Tibial nerve (tissue), 4 donors: ENCODE results near the gene GSK3B. TPM values are rescaled to one million over a fixed set of nuclear protein-coding genes. Genes with fewer than 3 reads are reported as not detected.
"Not testable (repeated sequence)": the region's sequence is repeated elsewhere in the genome, so short reads cannot be mapped to it uniquely, and the experiment has no call there.

Source experiments
- DNase-seq, 2 donors: peaks; one replicate each; pipeline ENCODE4 v3.0.0-alpha.2; 2019; ENCODE audit warnings: low spot score in 2 of 2
- H3K27ac ChIP-seq, 4 donors: fragments of 200-600 bp; sonication (generic) in 3 of 4; one replicate each; pipeline ENCODE4 v1.5.1; 2017 to 2019; ENCODE audit warnings: mild to moderate bottlenecking in 1 of 4
- H3K27me3 ChIP-seq, 2 donors: fragments of 200-600 bp; sonication (generic) in 1 of 2; one replicate each; pipeline versions ENCODE4 v1.5.1 to v1.6.0; 2017 to 2019
- H3K36me3 ChIP-seq, 3 donors: fragments of 200-600 bp; sonication (generic); one replicate each; pipeline ENCODE4 v1.5.1; 2018 to 2019
- H3K4me1 ChIP-seq, 4 donors: fragments of 200-600 bp; sonication (generic) in 3 of 4; one replicate each; pipeline ENCODE4 v1.5.1; 2017 to 2019
- H3K4me3 ChIP-seq, 4 donors: fragments of 200-600 bp; sonication (generic) in 3 of 4; one replicate each; pipeline ENCODE4 v1.5.1; 2017 to 2019; ENCODE audit warnings: mild to moderate bottlenecking in 1 of 4, moderate library complexity in 1 of 4
- H3K9me3 ChIP-seq, 4 donors: fragments of 200-600 bp; sonication (generic) in 3 of 4; one replicate each; pipeline ENCODE4 v1.5.1; 2017 to 2019
- EP300 ChIP-seq, 2 donors: sonication (generic); formaldehyde crosslinking; IDR thresholded peaks; one replicate each; pipeline ENCODE4 v1.6.1; 2017; ENCODE audit warnings: antibody characterized with exemption in 2 of 2, mild to moderate bottlenecking in 1 of 2
- POLR2A ChIP-seq, 2 donors: fragments of 450-650 bp; IDR thresholded peaks; one replicate each; pipeline ENCODE4 v1.6.1; 2017; ENCODE audit warnings: antibody characterized with exemption in 2 of 2, mild to moderate bottlenecking in 2 of 2, moderate library complexity in 2 of 2
- WGBS, 2 donors: methylation state at CpG; one replicate each; pipeline ENCODE4 v1.1.5; 2018; 5-methylcytosine and 5-hydroxymethylcytosine counted together
- total RNA-seq, 4 donors: library from RNA; depleted of rRNA; stranded (reverse); fragments of >200 nt; gene quantifications; one replicate each; pipeline ENCODE4 v1.1.0, GENCODE V29; 2016
- TF ChIP-seq, protein P1 (sequence below), 5 experiments: fragments of 200-600 bp in 3 of 5; fragments of 450-650 bp in 2 of 5; sonication (generic) in 3 of 5; IDR thresholded peaks; one replicate each; pipeline ENCODE4 v1.5.1; 2016 to 2019; ENCODE audit warnings: antibody characterized with exemption in 5 of 5, mild to moderate bottlenecking in 3 of 5, moderate library complexity in 2 of 5

Gene GSK3B
- total RNA-seq, 4 donors from 2014 or later, result 22.6 to 39.3 (median 28.5) TPM

GRCh38 chr3:120021523-120021922 lies 72.7 kb downstream of the GSK3B start:
- H3K9me3 ChIP-seq, result no peaks in the 10 kb centered on the region
- TF ChIP-seq, protein P1, sequence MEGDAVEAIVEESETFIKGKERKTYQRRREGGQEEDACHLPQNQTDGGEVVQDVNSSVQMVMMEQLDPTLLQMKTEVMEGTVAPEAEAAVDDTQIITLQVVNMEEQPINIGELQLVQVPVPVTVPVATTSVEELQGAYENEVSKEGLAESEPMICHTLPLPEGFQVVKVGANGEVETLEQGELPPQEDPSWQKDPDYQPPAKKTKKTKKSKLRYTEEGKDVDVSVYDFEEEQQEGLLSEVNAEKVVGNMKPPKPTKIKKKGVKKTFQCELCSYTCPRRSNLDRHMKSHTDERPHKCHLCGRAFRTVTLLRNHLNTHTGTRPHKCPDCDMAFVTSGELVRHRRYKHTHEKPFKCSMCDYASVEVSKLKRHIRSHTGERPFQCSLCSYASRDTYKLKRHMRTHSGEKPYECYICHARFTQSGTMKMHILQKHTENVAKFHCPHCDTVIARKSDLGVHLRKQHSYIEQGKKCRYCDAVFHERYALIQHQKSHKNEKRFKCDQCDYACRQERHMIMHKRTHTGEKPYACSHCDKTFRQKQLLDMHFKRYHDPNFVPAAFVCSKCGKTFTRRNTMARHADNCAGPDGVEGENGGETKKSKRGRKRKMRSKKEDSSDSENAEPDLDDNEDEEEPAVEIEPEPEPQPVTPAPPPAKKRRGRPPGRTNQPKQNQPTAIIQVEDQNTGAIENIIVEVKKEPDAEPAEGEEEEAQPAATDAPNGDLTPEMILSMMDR (IDR thresholded peaks at IDR 0.05), result no peak
- TF ChIP-seq POLR2A (IDR thresholded peaks at IDR 0.05) (no peak), EP300 (IDR thresholded peaks at IDR 0.05) (no peak)
- H3K4me3 ChIP-seq, result no peak overlapping the region
- DNase-seq, result no peak
- peaks cover 0 to 5% (median 0%) of the 10 kb centered on the region in 3 donors for H3K36me3 ChIP-seq
- no peaks in the 10 kb centered on the region for H3K27me3 ChIP-seq
- no peak overlapping the region for H3K27ac ChIP-seq
- H3K4me1 ChIP-seq, result peaks cover 0 to 51% (median 1%) of the 10 kb centered on the region in 4 donors

DNA sequence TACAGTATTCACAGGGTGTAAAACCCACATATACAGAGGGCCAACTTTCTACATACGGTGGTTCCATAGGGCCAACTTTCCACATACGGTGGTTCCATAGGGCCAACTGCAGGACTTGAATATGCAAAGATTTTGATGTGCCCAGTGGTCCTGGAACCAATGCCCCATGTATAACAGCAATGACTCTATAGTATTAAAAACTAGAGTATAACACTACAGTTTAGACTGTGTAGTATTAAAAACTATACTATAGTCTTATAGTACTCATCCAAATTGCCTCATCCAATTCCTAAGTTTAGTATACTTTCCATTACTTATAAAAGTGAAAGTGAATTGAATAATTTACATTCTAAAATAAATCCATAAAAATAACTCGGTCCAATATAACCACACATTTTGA lies 75.9 kb downstream of the GSK3B start:
- 87 to 93% methylated on average over 3 of the region's 3 CpGs for WGBS, 2 donors
- Histone ChIP-seq H3K27me3 (no peaks in the 10 kb centered on the region), H3K27ac (no peak overlapping the region), H3K9me3 (no peaks in the 10 kb centered on the region), H3K36me3 (no peaks in the 10 kb centered on the region), H3K4me1 (peaks cover 0 to 70% (median 6%) of the 10 kb centered on the region in 4 donors), H3K4me3 (no peak overlapping the region)
- DNase-seq, result no peak
- TF ChIP-seq EP300 (IDR thresholded peaks at IDR 0.05) (no peak), POLR2A (IDR thresholded peaks at IDR 0.05) (no peak)
- TF ChIP-seq, protein P1 (IDR thresholded peaks at IDR 0.05), result no peak

DNA sequence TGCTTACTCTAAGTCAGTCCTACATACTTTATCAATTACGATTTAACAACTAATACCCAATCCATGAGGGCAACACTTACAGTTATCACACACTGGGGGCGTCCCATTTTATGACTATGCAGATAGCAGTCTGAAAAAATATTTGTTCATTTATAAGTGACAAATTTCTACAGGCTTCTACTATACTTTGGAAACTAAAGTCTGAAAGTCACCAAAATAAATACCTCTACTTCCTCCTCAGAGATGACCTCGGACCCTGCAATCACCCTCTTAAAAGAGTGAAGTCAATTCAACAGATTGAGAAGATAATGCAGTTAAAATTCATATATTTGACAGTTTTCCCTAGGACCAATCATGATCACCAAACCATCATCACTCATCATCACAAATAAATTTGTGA lies 76.6 kb downstream of the GSK3B start:
- WGBS, 2 donors, result 83 to 88% methylated on average over 3 of the region's 3 CpGs
- no peaks in the 10 kb centered on the region for H3K36me3 ChIP-seq
- no peak for DNase-seq
- H3K27me3 ChIP-seq, result no peaks in the 10 kb centered on the region
- peaks cover 0 to 76% (median 9%) of the 10 kb centered on the region in 4 donors for H3K4me1 ChIP-seq
- no peak overlapping the region for H3K4me3 ChIP-seq
- no peaks in the 10 kb centered on the region for H3K9me3 ChIP-seq
- no peak overlapping the region for H3K27ac ChIP-seq
- TF ChIP-seq, protein P1 (IDR thresholded peaks at IDR 0.05), result no peak
- no peak for TF ChIP-seq POLR2A (IDR thresholded peaks at IDR 0.05)
- no peak for TF ChIP-seq EP300 (IDR thresholded peaks at IDR 0.05)

- no peak for DNase-seq
- Histone ChIP-seq H3K27me3 (no peaks in the 10 kb centered on the region), H3K4me1 (peaks cover 0 to 63% (median 15%) of the 10 kb centered on the region in 4 donors), H3K27ac (no peak overlapping the region), H3K4me3 (no peak overlapping the region), H3K36me3 (no peaks in the 10 kb centered on the region), H3K9me3 (no peaks in the 10 kb centered on the region)
- TF ChIP-seq, protein P1 (IDR thresholded peaks at IDR 0.05), result no peak
- TF ChIP-seq EP300 (IDR thresholded peaks at IDR 0.05) (no peak), POLR2A (IDR thresholded peaks at IDR 0.05) (no peak)
- WGBS, 2 donors, result 27% methylated on average over 3 of the region's 3 CpGs
Measured at GRCh38 chr3:120013481-120013880, 80.8 kb downstream of the GSK3B start.

DNA sequence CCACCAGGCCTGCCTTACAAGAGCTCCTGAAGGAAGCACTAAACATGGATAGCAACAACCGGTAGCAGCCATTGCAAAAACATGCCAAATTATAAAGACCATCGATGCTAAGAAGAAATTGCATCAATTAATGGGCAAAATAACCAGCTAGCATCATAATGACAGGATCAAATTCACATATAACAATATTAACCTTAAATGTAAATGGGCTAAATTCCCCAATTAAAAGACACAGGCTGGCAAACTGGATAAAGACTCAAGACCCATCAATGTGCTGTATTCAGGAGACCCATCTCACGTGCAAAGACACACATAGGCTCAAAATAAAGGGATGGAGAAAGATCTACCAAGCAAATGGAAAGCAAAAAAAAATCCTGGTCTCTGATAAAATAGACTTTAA lies 88.5 kb downstream of the GSK3B start:
- not testable (repeated sequence) for DNase-seq, H3K4me3 ChIP-seq, H3K27me3 ChIP-seq, H3K36me3 ChIP-seq, H3K27ac ChIP-seq, H3K4me1 ChIP-seq, H3K9me3 ChIP-seq
- 96% methylated on average over 3 of the region's 3 CpGs for WGBS, 2 donors

DNA sequence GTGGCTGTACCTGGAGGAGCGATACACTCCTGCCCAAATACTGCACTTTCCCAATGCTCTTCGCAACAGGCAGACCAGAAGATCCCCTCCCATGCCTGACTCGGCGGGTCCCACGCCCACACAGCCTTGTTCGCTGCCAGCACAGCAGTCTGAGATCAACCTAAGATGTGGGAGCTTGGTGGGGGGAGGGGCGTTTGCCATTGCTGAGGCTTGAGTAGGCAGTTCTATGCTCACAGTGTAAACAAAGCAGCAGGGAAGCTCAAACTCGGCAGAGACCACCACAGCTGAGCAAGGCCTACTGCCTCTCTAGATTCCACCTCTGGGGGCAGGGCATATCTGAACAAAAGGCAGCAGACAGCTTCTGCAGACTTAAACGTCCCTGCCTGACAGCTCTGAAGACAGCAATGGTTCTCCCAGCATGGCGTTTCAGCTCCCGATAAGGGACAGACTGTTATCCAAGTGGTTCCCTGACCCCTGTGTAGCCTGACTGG lies 90.2 kb downstream of the GSK3B start:
- H3K4me1 ChIP-seq, H3K4me3 ChIP-seq, H3K9me3 ChIP-seq, DNase-seq, H3K27me3 ChIP-seq, H3K27ac ChIP-seq: not testable (repeated sequence)
- WGBS, 2 donors, result 35 to 54% methylated on average over 11 of the region's 11 CpGs
- H3K36me3 ChIP-seq, result peaks cover 0 to 18% (median 0%) of the 10 kb centered on the region in 3 donors
